Measurements from ENCODE around the gene QRFP.

- TF ChIP-seq CTCF (IDR thresholded peaks at IDR 0.05) (no peak), POLR2A (IDR thresholded peaks at IDR 0.05) (no peak)
These were observed 13.9 kb downstream of the QRFP start for GRCh38 chr9:130882696-130883225.
